Astrocyte of the cerebellum (primary cell): ENCODE data around the gene INVS.

ENCODE experiments used
- DNase-seq: peaks from one replicate; pipeline ENCODE4 v3.0.0-alpha.2; 2011; ENCODE audit warnings: low read depth
- H3K4me3 ChIP-seq: 2 replicates; pipeline ENCODE4 v1.5.1; 2011; ENCODE audit warnings: mild to moderate bottlenecking, low read depth, low read length, moderate library complexity
- CTCF ChIP-seq: IDR thresholded peaks from 2 replicates; pipeline ENCODE4 v1.5.1; 2012; ENCODE audit warnings: low read length, low read depth, moderate library complexity, mild to moderate bottlenecking; ENCODE audit errors: missing control alignments
- in situ Hi-C: cut with HindIII; loops from 2 replicates; pipeline ENCODE4 v1.10.0; 2017; ENCODE audit warnings: low sequenced_read_pairs

The INVS gene

GRCh38 chr9:100269656-100270055 lies 170.6 kb downstream of the INVS start:
- DNase-seq, result no peak
- in situ Hi-C loops, result no loop called here
- TF ChIP-seq CTCF, result no peak
- no peak overlapping the region for H3K4me3 ChIP-seq

DNA sequence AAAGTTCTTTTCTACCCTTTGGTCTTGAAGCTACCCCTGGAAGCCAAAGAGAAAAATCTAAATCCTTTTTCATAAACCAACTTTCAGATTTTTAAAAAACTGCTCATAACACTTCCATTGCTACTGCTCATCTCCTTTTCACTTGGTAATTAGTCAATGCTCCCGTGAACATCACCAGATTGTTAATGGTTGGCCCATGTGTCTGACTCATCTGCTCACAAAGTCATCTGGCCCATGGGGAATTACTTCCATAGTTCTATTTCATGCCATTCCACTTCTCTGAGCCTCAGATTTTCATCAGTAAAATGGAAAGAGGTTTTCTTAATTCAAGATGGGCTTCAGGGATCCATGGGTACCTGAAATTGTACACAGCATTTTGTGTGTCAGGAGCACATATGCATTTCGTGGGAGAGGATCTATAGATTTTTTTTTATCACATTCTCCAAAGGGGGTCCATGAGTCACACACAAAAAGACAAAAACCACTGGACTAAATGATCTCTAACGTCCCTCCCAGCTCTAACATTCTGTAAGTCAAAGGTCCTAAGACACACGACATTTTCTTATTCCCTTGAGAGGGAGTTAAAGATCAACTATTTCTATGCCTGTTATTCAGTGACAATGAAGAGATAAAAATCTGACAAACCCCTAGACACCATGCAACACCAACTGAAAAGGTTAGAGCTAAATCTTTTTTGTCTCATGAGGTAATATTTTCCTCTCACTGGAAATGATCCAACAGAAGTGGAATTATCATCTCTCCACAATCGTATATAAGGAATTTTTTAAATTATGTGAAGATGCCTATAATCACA lies 178.3 kb downstream of the INVS start:
- no peak for DNase-seq
- in situ Hi-C loops, result no loop called here
- TF ChIP-seq CTCF, result no peak
- no peak overlapping the region for H3K4me3 ChIP-seq

DNA sequence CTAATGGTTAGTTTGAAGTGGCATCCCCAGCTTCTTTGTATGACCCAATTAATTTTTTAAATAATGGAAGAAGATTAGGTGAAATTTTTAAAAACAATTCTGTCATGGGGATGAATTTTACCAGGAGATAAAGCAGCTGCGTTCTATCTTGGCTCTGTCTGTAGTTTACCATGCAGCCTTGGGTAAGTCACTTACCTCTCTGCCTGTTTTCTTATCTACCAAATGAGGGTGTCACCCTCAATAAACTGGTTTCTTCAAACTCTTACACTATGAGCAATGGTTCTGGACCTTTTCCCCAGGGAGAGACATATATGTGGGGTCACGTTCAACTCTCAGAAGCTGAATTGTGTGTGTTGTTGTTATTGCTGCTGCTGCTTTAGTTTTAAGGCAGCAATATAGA lies 182.0 kb downstream of the INVS start:
- in situ Hi-C loops, result no loop called here
- no peak overlapping the region for H3K4me3 ChIP-seq
- TF ChIP-seq CTCF, result no peak
- no peak for DNase-seq

- no peak for DNase-seq
- TF ChIP-seq CTCF, result no peak
- H3K4me3 ChIP-seq, result no peak overlapping the region
- in situ Hi-C loops, result no loop called here
Observed at GRCh38 chr9:100281676-100282387, 182.8 kb downstream of the INVS start.

- TF ChIP-seq CTCF, result no peak
- no peak overlapping the region for H3K4me3 ChIP-seq
- in situ Hi-C loops, result no loop called here
- no peak for DNase-seq
Observed at GRCh38 chr9:100282388-100282719, 183.3 kb downstream of the INVS start.

- no peak overlapping the region for H3K4me3 ChIP-seq
- no peak for DNase-seq
- in situ Hi-C loops, result no loop called here
- TF ChIP-seq CTCF, result no peak
Observed at GRCh38 chr9:100284247-100284646, 185.2 kb downstream of the INVS start.
